Left hindlimb (tissue), 1 donor: ENCODE data around the gene SMARCD1.

Experiments used
- DNase-seq: peaks from one replicate; pipeline ENCODE4 v3.0.0-alpha.2; 2018

Gene SMARCD1

GRCh38 chr12:50084775-50085614 is at the start of gene SMARCD1:
TSS of gene SMARCD1 (plus strand) at chr12:50085342. CDS start at chr12:50085370, 28 bp downstream.
- peak; percentile 95 for DNase-seq

GRCh38 chr12:50038336-50038735 is 46.8 kb upstream of the SMARCD1 start:
- DNase-seq, result no peak

GRCh38 chr12:50039151-50039835 is 45.8 kb upstream of the SMARCD1 start:
- DNase-seq, result peak; percentile 78

GRCh38 chr12:50040657-50041056 is 44.5 kb upstream of the SMARCD1 start:
- no peak for DNase-seq

- no peak for DNase-seq
Measured at GRCh38 chr12:50041062-50041860, 43.9 kb upstream of the SMARCD1 start.

GRCh38 chr12:50041962-50042361 is 43.2 kb upstream of the SMARCD1 start:
- no peak for DNase-seq

- no peak for DNase-seq
Measured at GRCh38 chr12:50042693-50043092, 42.4 kb upstream of the SMARCD1 start.

GRCh38 chr12:50043308-50043707 is 41.8 kb upstream of the SMARCD1 start:
- DNase-seq, result no peak

GRCh38 chr12:50043854-50044253 is 41.3 kb upstream of the SMARCD1 start:
- DNase-seq, result no peak

- DNase-seq, result no peak
Measured at GRCh38 chr12:50047693-50048250, 37.4 kb upstream of the SMARCD1 start.

- no peak for DNase-seq
Measured at GRCh38 chr12:50049254-50050118, 35.7 kb upstream of the SMARCD1 start.

GRCh38 chr12:50050119-50050385 is 35.1 kb upstream of the SMARCD1 start:
- no peak for DNase-seq

GRCh38 chr12:50050410-50051098 is 34.6 kb upstream of the SMARCD1 start:
- DNase-seq, result peak; percentile 77

GRCh38 chr12:50051101-50051806 is 33.9 kb upstream of the SMARCD1 start:
- DNase-seq, result no peak

GRCh38 chr12:50052544-50052943 is 32.6 kb upstream of the SMARCD1 start:
- DNase-seq, result no peak

GRCh38 chr12:50052964-50053363 is 32.2 kb upstream of the SMARCD1 start:
- no peak for DNase-seq

- DNase-seq, result no peak
Measured at GRCh38 chr12:50053583-50053982, 31.6 kb upstream of the SMARCD1 start.

- DNase-seq, result no peak
Measured at GRCh38 chr12:50055831-50056638, 29.1 kb upstream of the SMARCD1 start.

GRCh38 chr12:50056639-50056976 is 28.5 kb upstream of the SMARCD1 start:
- no peak for DNase-seq
